Measurements from ENCODE around the gene PAPOLB. TPM values are rescaled to one million over a fixed set of nuclear protein-coding genes. Genes with fewer than 3 reads are reported as not detected.

Gene PAPOLB
- total RNA-seq, 2 experiments from 2014 or later: not detected

DNA sequence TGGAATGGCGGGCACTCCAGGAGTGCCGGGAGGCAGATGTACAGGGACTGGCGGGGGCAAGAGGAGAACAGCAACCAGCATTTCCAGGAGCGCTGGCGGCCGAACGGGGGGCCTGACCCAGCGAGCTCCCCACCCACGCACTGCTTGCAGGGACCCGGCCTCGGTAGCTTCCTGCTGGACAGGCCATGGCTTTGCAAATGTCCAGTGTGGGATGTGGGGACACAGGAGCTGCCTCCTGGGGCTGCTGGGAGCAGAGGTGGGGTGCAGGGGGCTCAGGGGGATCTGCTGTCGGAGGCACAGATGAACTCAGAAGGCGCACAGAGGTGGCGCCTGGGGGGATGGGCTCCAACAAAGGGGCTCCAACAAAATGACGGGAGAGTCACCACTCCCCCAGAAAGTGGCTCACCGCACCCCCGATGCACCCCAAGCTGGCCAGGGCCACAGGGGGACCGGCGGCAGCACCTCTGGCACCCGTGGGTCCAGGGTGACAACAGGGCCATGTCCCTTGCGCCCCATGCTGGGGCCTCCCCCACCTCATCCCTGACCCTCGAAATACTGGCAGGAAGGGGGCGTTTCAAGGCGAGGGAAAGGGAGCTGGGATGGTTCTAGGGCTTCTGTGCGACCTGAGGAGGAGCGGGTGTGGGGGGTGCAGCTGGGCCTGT lies 45.3 kb downstream of the PAPOLB start:
- no peak overlapping the region for H3K27ac Mint-ChIP-seq
- no peak overlapping the region for H3K4me3 Mint-ChIP-seq
- POLR2A ChIA-PET: no interaction called here
- DNase-seq (no peak), ATAC-seq (no peak)
- H3K36me3 Mint-ChIP-seq (ENCODE audit: low read depth): no peaks in the 10 kb centered on the region
- H3K27me3 Mint-ChIP-seq: peaks cover 24% of the 10 kb centered on the region
- H3K4me1 Mint-ChIP-seq: no peaks in the 10 kb centered on the region
- CTCF ChIA-PET: interaction anchor here (0.6 to 0.7 kb wide), 2 partner anchors 24 to 1445 kb away, joined by 3 to 4 read pairs; no protein-coding TSS in a partner anchor
- intact Hi-C loops (cut with DNase I, micrococcal nuclease): no loop called here
- H3K9me3 Mint-ChIP-seq (ENCODE audit: low read depth): no peaks in the 10 kb centered on the region

DNA sequence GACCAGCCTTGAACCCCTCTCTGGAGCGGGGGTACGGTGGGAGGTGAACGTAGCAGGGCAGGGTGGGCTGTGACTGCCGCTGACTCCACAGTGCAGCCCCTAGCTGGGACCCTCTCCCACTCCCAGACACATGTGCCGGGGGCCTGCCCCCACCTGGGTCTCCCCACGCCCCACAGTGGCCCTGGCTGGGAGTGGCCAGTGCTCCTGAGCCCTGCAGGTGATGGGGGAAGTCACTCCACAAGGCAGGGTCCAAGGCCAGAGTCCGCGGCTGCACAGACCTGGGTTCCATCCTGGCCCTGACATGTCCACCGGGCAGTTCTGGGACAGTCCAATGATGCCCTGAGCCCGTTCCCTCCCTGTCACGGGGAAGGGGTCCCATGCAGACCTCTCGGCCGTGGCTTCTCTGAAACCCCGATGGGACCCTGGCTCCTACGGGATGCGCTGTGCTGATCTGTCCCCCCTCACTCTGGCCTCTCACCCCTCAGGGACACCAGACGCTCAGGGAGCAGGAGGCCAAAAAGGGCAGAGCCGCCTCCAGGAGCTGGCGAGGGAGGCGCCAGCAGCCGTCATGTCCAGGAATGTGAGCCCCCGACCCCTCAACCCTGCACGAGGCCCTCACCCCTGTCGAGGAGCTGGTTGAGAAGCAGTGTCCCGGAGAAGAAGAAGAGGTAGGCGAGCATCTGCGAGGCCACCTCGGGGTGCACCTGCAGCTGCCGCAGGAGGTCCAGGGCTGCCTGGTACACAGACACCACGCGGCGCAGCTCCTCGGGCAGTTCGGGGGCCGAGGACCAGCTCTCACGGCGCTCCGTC lies 46.0 kb downstream of the PAPOLB start:
- Mint-ChIP-seq H3K4me1 (no peaks in the 10 kb centered on the region), H3K27ac (no peak overlapping the region), H3K4me3 (no peak overlapping the region), H3K27me3 (peaks cover 24% of the 10 kb centered on the region), H3K9me3 (ENCODE audit: low read depth) (no peaks in the 10 kb centered on the region), H3K36me3 (ENCODE audit: low read depth) (no peaks in the 10 kb centered on the region)
- intact Hi-C loops (cut with DNase I, micrococcal nuclease): no loop called here
- CTCF ChIA-PET: interaction anchor here (0.7 kb wide), 1 partner anchor 23 kb away, joined by 4 read pairs; no protein-coding TSS in a partner anchor
- ATAC-seq (no peak), DNase-seq (no peak)
- POLR2A ChIA-PET: no interaction called here

DNA sequence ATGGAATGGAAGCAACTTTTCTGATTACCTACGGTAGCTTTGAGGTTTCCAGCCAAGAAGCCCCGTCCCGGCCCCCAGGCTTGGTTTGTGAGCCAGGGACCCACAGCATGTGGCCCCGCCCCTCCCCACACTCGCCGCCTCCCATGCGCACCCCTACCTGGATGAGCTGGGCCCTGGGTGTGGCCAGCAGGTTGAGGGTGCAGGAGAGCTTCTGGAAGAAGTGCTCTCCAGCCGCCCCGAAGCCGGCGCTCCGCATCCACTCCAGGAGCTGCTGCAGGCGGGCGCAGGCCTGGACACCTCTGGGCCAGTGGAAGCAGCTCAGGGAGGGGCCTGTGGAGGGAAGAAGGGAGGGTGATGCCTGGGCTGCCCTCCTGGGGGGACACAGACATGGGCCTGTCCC lies 46.7 kb downstream of the PAPOLB start:
- H3K4me3 Mint-ChIP-seq: no peak overlapping the region
- CTCF ChIA-PET: interaction anchor here (0.5 kb wide), 1 partner anchor 1660 kb away, joined by 4 read pairs; no protein-coding TSS in a partner anchor
- no peak for ATAC-seq
- H3K27me3 Mint-ChIP-seq: peaks cover 28% of the 10 kb centered on the region
- H3K4me1 Mint-ChIP-seq: peaks cover 2% of the 10 kb centered on the region
- DNase-seq: no peak
- POLR2A ChIA-PET: no interaction called here
- H3K9me3 Mint-ChIP-seq (ENCODE audit: low read depth): no peaks in the 10 kb centered on the region
- H3K36me3 Mint-ChIP-seq (ENCODE audit: low read depth): no peaks in the 10 kb centered on the region
- intact Hi-C loops (cut with DNase I, micrococcal nuclease): no loop called here
- H3K27ac Mint-ChIP-seq: no peak overlapping the region

DNA sequence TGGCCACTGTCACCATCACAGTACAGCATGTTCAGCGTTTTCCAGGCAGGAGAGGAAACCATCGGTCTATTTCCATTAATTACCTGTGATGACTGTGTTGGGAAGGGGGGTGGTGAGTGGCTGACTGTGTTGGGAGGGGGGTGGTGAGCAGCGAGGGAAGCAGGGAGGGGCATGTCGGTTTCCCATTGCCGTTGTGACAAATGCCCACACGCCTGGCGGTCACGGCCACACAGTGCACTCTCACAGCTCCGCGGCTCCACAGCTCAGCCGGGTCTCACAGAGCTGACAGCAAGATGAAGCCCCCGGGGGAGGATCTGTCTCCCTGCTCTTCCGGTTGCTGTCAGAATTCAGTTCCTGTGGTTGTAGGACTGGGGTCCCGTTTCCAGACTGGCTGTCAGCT lies 47.4 kb downstream of the PAPOLB start:
- peaks cover 25% of the 10 kb centered on the region for H3K27me3 Mint-ChIP-seq
- peaks cover 5% of the 10 kb centered on the region for H3K4me1 Mint-ChIP-seq
- ChIA-PET POLR2A (no interaction called here), CTCF (interaction anchor here (0.5 to 0.7 kb wide), 2 partner anchors 93 to 1660 kb away, joined by 3 to 4 read pairs; no protein-coding TSS in a partner anchor)
- no peak overlapping the region for H3K27ac Mint-ChIP-seq
- intact Hi-C loops (cut with DNase I, micrococcal nuclease): no loop called here
- ATAC-seq (no peak), DNase-seq (no peak)
- H3K4me3 Mint-ChIP-seq: no peak overlapping the region
- no peaks in the 10 kb centered on the region for H3K36me3 Mint-ChIP-seq (ENCODE audit: low read depth)
- H3K9me3 Mint-ChIP-seq (ENCODE audit: low read depth): no peaks in the 10 kb centered on the region

DNA sequence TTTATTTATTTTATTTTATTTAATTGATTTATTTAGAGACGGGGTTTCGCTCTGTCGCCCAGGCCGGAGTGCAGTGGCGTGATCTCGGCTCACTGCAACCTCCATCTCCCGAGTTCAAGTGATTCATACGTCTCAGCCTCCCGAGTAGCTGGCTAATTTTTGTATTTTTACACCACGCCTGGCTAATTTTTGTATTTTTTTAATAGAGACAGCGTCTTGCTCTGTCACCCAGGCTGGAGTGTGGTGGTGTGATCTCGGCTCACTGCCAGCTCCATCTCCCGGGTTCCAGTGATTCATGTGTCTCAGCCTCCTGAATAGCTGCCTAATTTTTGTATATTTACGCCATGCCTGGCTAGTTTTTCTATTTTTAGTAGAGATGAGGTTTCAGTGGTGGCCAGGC lies 52.2 kb downstream of the PAPOLB start:
- Mint-ChIP-seq H3K36me3 (ENCODE audit: low read depth) (no peaks in the 10 kb centered on the region), H3K4me1 (peaks cover 8% of the 10 kb centered on the region), H3K27me3 (peaks cover 25% of the 10 kb centered on the region), H3K4me3 (no peak overlapping the region), H3K27ac (no peak overlapping the region), H3K9me3 (ENCODE audit: low read depth) (no peaks in the 10 kb centered on the region)
- DNase-seq: no peak
- POLR2A ChIA-PET: no interaction called here
- no peak for ATAC-seq
- CTCF ChIA-PET: interaction anchor here (0.6 to 1.2 kb wide), 2 partner anchors 18 to 19 kb away, joined by 3 read pairs; no protein-coding TSS in a partner anchor
- intact Hi-C loops (cut with DNase I, micrococcal nuclease): no loop called here

DNA sequence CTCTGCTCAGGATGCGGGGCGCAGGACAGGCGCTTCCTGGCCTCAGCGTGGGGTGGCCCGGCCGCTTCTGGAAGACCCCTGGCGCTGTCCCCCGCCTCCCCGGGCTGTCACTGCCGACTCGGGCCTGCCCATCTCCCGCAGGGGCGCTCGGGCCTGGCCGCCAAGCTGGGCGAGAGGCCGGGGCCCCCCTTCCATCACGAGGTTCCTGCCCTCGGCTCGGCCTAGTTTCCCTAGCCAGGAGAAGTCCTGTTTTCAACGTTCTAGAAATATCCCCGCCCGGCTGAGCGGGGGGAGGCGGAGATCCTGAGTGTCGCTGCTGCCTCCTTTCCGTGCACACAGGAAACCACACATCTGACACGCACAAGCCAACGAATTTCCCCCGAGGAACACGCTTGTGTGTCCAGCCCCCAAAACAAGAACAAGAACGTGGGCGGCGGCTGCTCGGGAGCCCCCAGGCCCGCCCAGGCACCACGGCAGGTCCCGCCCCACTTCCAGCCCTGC lies 52.7 kb downstream of the PAPOLB start:
- Mint-ChIP-seq H3K4me1 (peaks cover 8% of the 10 kb centered on the region), H3K4me3 (peak overlapping the region; percentile 43), H3K9me3 (ENCODE audit: low read depth) (no peaks in the 10 kb centered on the region), H3K27ac (no peak overlapping the region), H3K27me3 (peaks cover 23% of the 10 kb centered on the region), H3K36me3 (ENCODE audit: low read depth) (no peaks in the 10 kb centered on the region)
- DNase-seq (peak; percentile 40), ATAC-seq (peak; percentile 33)
- intact Hi-C loops (cut with DNase I, micrococcal nuclease): no loop called here
- ChIA-PET CTCF (interaction anchor here (1.2 kb wide), 1 partner anchor 18 kb away, joined by 3 read pairs; no protein-coding TSS in a partner anchor), POLR2A (no interaction called here)

DNA sequence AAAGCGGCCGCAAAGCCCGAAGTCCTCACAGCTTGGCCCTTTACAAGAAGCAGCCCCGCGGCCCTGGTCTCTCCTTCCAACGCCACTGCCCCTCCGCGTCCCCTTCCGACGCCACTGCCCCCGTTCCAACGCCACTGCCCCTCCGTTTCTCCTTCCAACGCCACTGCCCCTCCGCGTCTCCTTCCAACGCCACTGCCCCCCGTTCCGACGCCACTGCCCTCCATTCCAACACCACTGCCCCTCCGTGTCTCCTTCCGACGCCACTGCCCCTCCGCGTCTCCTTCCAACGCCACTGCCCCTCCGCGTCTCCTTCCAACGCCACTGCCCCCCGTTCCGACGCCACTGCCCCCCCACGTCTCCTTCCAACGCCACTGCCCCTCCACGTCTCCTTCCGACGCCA lies 53.3 kb downstream of the PAPOLB start:
- DNase-seq (no peak), ATAC-seq (no peak)
- no peaks in the 10 kb centered on the region for H3K9me3 Mint-ChIP-seq (ENCODE audit: low read depth)
- peaks cover 8% of the 10 kb centered on the region for H3K4me1 Mint-ChIP-seq
- H3K27ac Mint-ChIP-seq: no peak overlapping the region
- intact Hi-C loops (cut with DNase I, micrococcal nuclease): no loop called here
- H3K27me3 Mint-ChIP-seq: peaks cover 17% of the 10 kb centered on the region
- no peaks in the 10 kb centered on the region for H3K36me3 Mint-ChIP-seq (ENCODE audit: low read depth)
- POLR2A ChIA-PET: no interaction called here
- H3K4me3 Mint-ChIP-seq: no peak overlapping the region
- CTCF ChIA-PET: interaction anchor here (1.1 kb wide), 1 partner anchor 11 kb away, joined by 4 read pairs; no protein-coding TSS in a partner anchor

DNA sequence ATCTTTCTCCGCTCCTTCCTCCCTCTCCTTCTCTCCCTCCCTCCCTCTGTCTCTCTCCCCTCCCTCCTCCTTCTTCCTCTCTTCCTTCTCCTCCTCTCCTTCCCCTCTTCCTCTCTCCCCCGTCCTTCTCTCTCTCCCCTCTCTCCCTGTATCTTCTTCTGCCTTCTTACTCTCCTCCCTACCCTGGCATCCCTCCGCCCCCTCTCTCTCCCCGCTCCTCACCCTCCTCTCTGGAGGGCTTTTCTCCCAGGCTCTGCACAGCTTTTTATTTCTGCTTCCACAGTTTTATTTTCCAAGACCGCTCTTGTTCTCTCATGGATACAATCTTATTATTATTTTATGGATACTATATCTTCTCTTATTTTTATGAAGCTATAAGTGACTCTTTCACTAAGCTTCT lies 53.8 kb downstream of the PAPOLB start:
- DNase-seq (no peak), ATAC-seq (no peak)
- ChIA-PET POLR2A (no interaction called here), CTCF (interaction anchor here (1.1 kb wide), 1 partner anchor 10 kb away, joined by 4 read pairs; no protein-coding TSS in a partner anchor)
- Mint-ChIP-seq H3K27ac (no peak overlapping the region), H3K4me1 (peaks cover 8% of the 10 kb centered on the region), H3K4me3 (no peak overlapping the region), H3K27me3 (peaks cover 12% of the 10 kb centered on the region), H3K36me3 (ENCODE audit: low read depth) (no peaks in the 10 kb centered on the region), H3K9me3 (ENCODE audit: low read depth) (no peaks in the 10 kb centered on the region)
- intact Hi-C loops (cut with DNase I, micrococcal nuclease): no loop called here

Other genes with a start within 250 kb of the PAPOLB start
- gene FOXK1, start 179.7 kb downstream of the PAPOLB start, total RNA-seq: 10 to 100 TPM; 30.0 to 33.9 TPM
- gene AP5Z1, start 86.4 kb downstream of the PAPOLB start, total RNA-seq: 10 to 100 TPM; 21.0 to 26.4 TPM
- gene RADIL, start 21.7 kb upstream of the PAPOLB start, total RNA-seq: under 1 TPM; 0.42 to 0.69 TPM
- gene MMD2, start 97.2 kb upstream of the PAPOLB start, total RNA-seq: not detected
- gene RBAK, start 183.8 kb upstream of the PAPOLB start, total RNA-seq: 10 to 100 TPM; 12.4 to 12.7 TPM

Data from activated CD4-positive, alpha-beta T cell treated with anti-CD3 and anti-CD28 coated beads for 36 hours (primary cell).